Measurements from ENCODE around the gene ATG10.
"Not testable (repeated sequence)": the region's sequence is repeated elsewhere in the genome, so short reads cannot be mapped to it uniquely, and the experiment has no call there.

The ATG10 gene

DNA sequence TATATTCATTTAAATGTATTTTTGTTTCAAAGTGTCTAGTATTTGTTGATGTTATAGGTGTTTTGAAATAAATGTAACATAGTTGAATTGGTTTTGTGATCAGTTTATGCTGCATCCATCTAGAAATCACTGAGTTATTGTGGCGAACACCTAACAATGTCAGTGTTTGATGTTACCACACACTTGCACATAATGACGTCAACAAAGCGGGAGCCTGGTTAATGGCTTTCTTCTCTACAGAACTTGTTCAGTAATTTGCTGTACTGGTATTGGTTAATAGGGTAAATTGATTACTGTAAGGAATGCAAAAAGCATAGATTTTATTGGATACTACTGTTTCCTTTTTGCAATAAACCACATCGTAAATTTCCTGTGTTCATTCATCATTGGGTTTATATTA, 133.0 kb downstream of the ATG10 start:
- no peak overlapping the region for H3K4me3 ChIP-seq (replicated peaks; ENCODE audit: low read depth, low read length)
- no peak for TF ChIP-seq CTCF (IDR thresholded peaks at IDR 0.05; ENCODE audit: low read length, missing control alignments)
- no peak for DNase-seq (ENCODE audit: low read depth)

DNA sequence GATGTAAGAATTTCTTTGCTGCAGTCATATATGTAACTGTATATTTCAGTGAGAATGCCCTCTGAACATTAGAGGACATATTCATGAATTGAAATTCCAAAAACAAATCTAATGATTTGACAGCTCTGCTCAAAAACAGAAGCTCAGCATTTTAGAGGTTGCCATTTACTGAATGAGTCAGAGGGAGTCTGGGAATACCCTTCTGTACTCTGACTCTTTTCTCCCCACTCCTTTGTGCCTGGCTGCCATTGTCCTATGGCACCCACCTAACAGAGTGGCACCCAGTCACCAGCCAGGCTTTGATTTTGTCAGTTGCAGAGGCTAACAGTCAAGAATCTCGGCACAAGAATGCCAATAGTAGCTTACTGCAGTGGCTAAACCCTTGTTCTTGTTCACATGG, 133.6 kb downstream of the ATG10 start:
- no peak overlapping the region for H3K4me3 ChIP-seq (replicated peaks; ENCODE audit: low read depth, low read length)
- no peak for TF ChIP-seq CTCF (IDR thresholded peaks at IDR 0.05; ENCODE audit: low read length, missing control alignments)
- DNase-seq (ENCODE audit: low read depth) = peak; percentile 8

DNA sequence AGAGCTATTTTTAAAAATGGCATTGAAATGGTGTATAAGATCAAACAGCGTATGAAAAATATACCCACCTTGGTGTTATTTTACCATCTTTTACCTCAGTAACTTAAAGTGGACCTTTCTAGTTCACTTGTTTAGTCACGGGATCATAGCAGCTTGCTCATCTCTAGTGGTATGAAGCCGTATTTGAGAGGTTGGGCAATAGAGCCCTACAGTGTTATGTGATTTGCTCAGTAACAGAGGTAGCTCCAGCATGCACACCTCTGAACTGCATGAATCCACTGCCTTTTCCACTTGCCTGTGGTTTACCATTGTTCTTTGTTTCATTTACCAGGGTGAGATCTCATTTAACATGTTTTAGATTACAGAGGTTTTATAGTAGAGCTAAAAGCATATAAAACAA, 134.4 kb downstream of the ATG10 start:
- no peak overlapping the region for H3K4me3 ChIP-seq (replicated peaks; ENCODE audit: low read depth, low read length)
- TF ChIP-seq CTCF (IDR thresholded peaks at IDR 0.05; ENCODE audit: low read length, missing control alignments) = no peak
- no peak for DNase-seq (ENCODE audit: low read depth)

- DNase-seq (ENCODE audit: low read depth) = peak; percentile 7
- H3K4me3 ChIP-seq (replicated peaks; ENCODE audit: low read depth, low read length) = no peak overlapping the region
- TF ChIP-seq CTCF (IDR thresholded peaks at IDR 0.05; ENCODE audit: low read length, missing control alignments) = no peak
Measured at GRCh38 chr5:82106756-82107155, 134.9 kb downstream of the ATG10 start.

DNA sequence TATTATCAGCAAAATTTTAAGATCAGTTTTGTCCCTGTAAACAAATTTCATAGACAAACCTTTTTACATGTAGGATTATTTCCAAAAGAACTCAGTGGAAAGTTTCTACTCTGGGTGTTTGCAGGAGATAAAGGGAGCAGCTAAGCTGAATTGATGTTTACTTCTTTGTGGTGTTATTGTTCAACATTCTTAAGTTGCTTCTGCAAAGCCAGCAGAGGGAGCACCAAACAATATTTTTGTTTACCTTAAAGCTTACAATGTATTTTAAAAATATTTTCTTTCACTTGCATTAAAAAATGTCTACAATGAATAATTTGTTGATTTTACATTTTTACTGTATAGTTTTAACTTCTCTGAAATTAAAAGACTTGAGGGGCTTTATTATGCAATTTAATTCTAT, 135.4 kb downstream of the ATG10 start:
- peak; percentile 66 for DNase-seq (ENCODE audit: low read depth)
- H3K4me3 ChIP-seq (replicated peaks; ENCODE audit: low read depth, low read length) = no peak overlapping the region
- TF ChIP-seq CTCF (IDR thresholded peaks at IDR 0.05; ENCODE audit: low read length, missing control alignments) = peak; percentile 65

GRCh38 chr5:82109013-82109412, 137.2 kb downstream of the ATG10 start:
- no peak for DNase-seq (ENCODE audit: low read depth)
- no peak for TF ChIP-seq CTCF (IDR thresholded peaks at IDR 0.05; ENCODE audit: low read length, missing control alignments)
- no peak overlapping the region for H3K4me3 ChIP-seq (replicated peaks; ENCODE audit: low read depth, low read length)

DNA sequence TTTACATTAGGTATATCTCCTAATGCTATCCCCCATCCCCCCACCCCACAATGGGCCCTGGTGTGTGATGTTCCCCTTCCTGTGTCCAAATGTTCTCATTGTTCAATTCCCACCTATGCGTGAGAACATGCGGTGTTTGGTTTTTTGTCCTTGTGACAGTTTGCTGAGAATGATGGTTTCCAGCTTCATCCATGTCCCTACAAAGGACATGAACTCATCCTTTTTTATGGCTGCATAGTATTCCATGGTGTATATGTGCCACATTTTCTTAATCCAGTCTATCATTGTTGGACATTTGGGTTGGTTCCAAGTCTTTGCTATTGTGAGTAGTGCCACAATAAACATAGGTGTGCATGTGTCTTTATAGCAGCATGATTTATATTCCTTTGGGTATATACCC, 138.1 kb downstream of the ATG10 start:
- not testable (repeated sequence) for H3K4me3 ChIP-seq (replicated peaks; ENCODE audit: low read depth, low read length); DNase-seq (ENCODE audit: low read depth)

DNA sequence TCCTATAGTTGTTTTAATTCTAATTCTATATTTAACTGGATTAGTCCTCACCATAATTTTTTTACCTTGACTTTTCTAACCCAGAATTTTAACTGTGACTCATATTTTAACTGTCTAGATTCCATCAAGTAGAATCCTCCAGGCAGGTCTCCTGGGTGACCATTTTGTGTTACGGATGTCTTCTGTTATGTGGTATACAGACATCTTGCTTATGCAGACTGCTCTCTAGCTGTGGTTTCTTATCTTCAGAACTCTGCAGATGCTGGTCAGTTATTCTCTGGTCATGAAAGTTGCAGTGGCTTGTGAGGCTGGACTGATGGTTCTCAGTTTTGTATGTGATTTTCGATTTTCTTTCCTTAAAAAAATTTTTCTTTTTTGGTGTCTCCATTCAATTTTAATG, 139.4 kb downstream of the ATG10 start:
- no peak for TF ChIP-seq CTCF (IDR thresholded peaks at IDR 0.05; ENCODE audit: low read length, missing control alignments)
- DNase-seq (ENCODE audit: low read depth) = peak; percentile 41
- H3K4me3 ChIP-seq (replicated peaks; ENCODE audit: low read depth, low read length) = no peak overlapping the region
